Measurements from ENCODE around the gene MAN2A1. TPM values are rescaled to one million over a fixed set of nuclear protein-coding genes. Genes with fewer than 3 reads are reported as not detected.

MAN2A1 gene
- total RNA-seq, 1 experiment from 2014 or later, result 86.6 TPM

GRCh38 chr5:109653042-109653441 lies 36.7 kb upstream of the MAN2A1 start (continued):
- no peak for TF ChIP-seq HMGXB4 (CRISPR knock-in tag; IDR thresholded peaks at IDR 0.05)

- H3K4me1 Mint-ChIP-seq, result peaks cover 3% of the 10 kb centered on the region; the same call in 1 of the 2 replicates
- no peaks in the 10 kb centered on the region for H3K9me3 Mint-ChIP-seq
- no peak for DNase-seq (ENCODE audit: low spot score)
- no peaks in the 10 kb centered on the region for H3K27me3 Mint-ChIP-seq (ENCODE audit: low read depth)
- no peak for ATAC-seq
- no peak overlapping the region for H3K27ac Mint-ChIP-seq
- no peak for TF ChIP-seq HMGXB4 (CRISPR knock-in tag; IDR thresholded peaks at IDR 0.05)
- TF ChIP-seq JAZF1 (CRISPR knock-in tag; IDR thresholded peaks at IDR 0.05), result no peak
- no peak for TF ChIP-seq ATF3 (CRISPR knock-in tag; conservative IDR thresholded peaks at IDR 0.05)
- TF ChIP-seq ERG (CRISPR knock-in tag; IDR thresholded peaks at IDR 0.05), result no peak
- TF ChIP-seq TEAD1 (CRISPR knock-in tag; IDR thresholded peaks at IDR 0.05), result no peak
- no peak for TF ChIP-seq NR3C1 (CRISPR knock-in tag; conservative IDR thresholded peaks at IDR 0.05; ENCODE audit: low read depth)
- TF ChIP-seq HMGA2 (CRISPR knock-in tag; IDR thresholded peaks at IDR 0.05), result no peak
- TF ChIP-seq ZNF512 (CRISPR knock-in tag; IDR thresholded peaks at IDR 0.05; ENCODE audit: borderline replicate concordance), result no peak
- H3K4me3 Mint-ChIP-seq, result no peak overlapping the region
- ChIA-PET POLR2A (no interaction called here), CTCF (no interaction called here)
- H3K36me3 Mint-ChIP-seq, result no peaks in the 10 kb centered on the region
Measured at GRCh38 chr5:109653561-109654239, 36.0 kb upstream of the MAN2A1 start.

GRCh38 chr5:109654455-109654854 lies 35.3 kb upstream of the MAN2A1 start:
- ATAC-seq, result no peak
- Mint-ChIP-seq H3K4me3 (no peak overlapping the region), H3K36me3 (no peaks in the 10 kb centered on the region), H3K9me3 (no peaks in the 10 kb centered on the region), H3K27ac (no peak overlapping the region), H3K4me1 (no peaks in the 10 kb centered on the region; the same call in 1 of the 2 replicates), H3K27me3 (ENCODE audit: low read depth) (no peaks in the 10 kb centered on the region)
- ChIA-PET POLR2A (no interaction called here), CTCF (no interaction called here)
- DNase-seq (ENCODE audit: low spot score), result no peak
- TF ChIP-seq KAT7 (CRISPR knock-in tag; IDR thresholded peaks at IDR 0.05; ENCODE audit: borderline replicate concordance) (no peak), MAX (CRISPR knock-in tag; IDR thresholded peaks at IDR 0.05) (no peak), USF1 (CRISPR knock-in tag; IDR thresholded peaks at IDR 0.05) (no peak), NR3C1 (CRISPR knock-in tag; conservative IDR thresholded peaks at IDR 0.05; ENCODE audit: low read depth) (no peak), CREM (CRISPR knock-in tag; IDR thresholded peaks at IDR 0.05) (no peak), SP1 (CRISPR knock-in tag; conservative IDR thresholded peaks at IDR 0.05) (no peak), ZNF425 (CRISPR knock-in tag; conservative IDR thresholded peaks at IDR 0.05) (no peak), ZNF416 (CRISPR knock-in tag; IDR thresholded peaks at IDR 0.05) (no peak), ZNF232 (CRISPR knock-in tag; IDR thresholded peaks at IDR 0.05) (no peak), SOX15 (CRISPR knock-in tag; IDR thresholded peaks at IDR 0.05) (no peak), STAT6 (CRISPR knock-in tag; conservative IDR thresholded peaks at IDR 0.05; ENCODE audit: low read depth) (no peak), MLX (CRISPR knock-in tag; IDR thresholded peaks at IDR 0.05) (no peak)

Measured in WTC11 (cell line).